Mucosa of rectum (tissue), 2 donors: ENCODE data around the gene FLYWCH1.
"Not testable (repeated sequence)": the region's sequence is repeated elsewhere in the genome, so short reads cannot be mapped to it uniquely, and the experiment has no call there.

Source experiments
- H3K27ac ChIP-seq, 2 donors: one replicate each; pipeline ENCODE4 v1.7.0; 2013; ENCODE audit warnings: inconsistent platforms in 2 of 2, low read depth in 2 of 2, low read length in 2 of 2
- H3K27me3 ChIP-seq, 2 donors: one replicate each; pipeline ENCODE4 v1.7.0; 2013; ENCODE audit warnings: low read length in 2 of 2; ENCODE audit not compliant: control insufficient read depth in 2 of 2, insufficient read depth in 2 of 2
- H3K36me3 ChIP-seq, 2 donors: one replicate each; pipeline ENCODE4 v1.7.0; 2013; ENCODE audit warnings: low read length in 2 of 2; ENCODE audit not compliant: control insufficient read depth in 2 of 2, insufficient read depth in 2 of 2
- H3K4me1 ChIP-seq, 2 donors: one replicate each; pipeline ENCODE4 v1.7.0; 2013; ENCODE audit warnings: low read length in 2 of 2, mild to moderate bottlenecking in 1 of 2; ENCODE audit not compliant: control insufficient read depth in 2 of 2, insufficient read depth in 2 of 2
- H3K4me3 ChIP-seq, 2 donors: one replicate each; pipeline ENCODE4 v1.7.0; 2013; ENCODE audit warnings: low read length in 2 of 2
- H3K9ac ChIP-seq, 2 donors: one replicate each; pipeline ENCODE4 v1.7.0; 2013; ENCODE audit warnings: low read length in 2 of 2, low read depth in 1 of 2, mild to moderate bottlenecking in 1 of 2
- H3K9me3 ChIP-seq, 2 donors: one replicate each; pipeline ENCODE4 v1.7.0; 2013; ENCODE audit warnings: low read length in 2 of 2; ENCODE audit not compliant: control insufficient read depth in 2 of 2
- donor health status: healthy.
- donor health status: Normal muscosa, but diverticular disease.

Gene FLYWCH1

GRCh38 chr16:2899564-2900072 lies 12.1 kb upstream of the FLYWCH1 start:
- peaks cover 4 to 5% of the 10 kb centered on the region in 2 donors for H3K4me1 ChIP-seq
- no peak overlapping the region for H3K9ac ChIP-seq
- no peaks in the 10 kb centered on the region for H3K9me3 ChIP-seq
- H3K36me3 ChIP-seq = peaks cover 0 to 7% of the 10 kb centered on the region in 2 donors
- no peak overlapping the region for H3K27ac ChIP-seq
- H3K27me3 ChIP-seq = no peaks in the 10 kb centered on the region
- no peak overlapping the region for H3K4me3 ChIP-seq

DNA sequence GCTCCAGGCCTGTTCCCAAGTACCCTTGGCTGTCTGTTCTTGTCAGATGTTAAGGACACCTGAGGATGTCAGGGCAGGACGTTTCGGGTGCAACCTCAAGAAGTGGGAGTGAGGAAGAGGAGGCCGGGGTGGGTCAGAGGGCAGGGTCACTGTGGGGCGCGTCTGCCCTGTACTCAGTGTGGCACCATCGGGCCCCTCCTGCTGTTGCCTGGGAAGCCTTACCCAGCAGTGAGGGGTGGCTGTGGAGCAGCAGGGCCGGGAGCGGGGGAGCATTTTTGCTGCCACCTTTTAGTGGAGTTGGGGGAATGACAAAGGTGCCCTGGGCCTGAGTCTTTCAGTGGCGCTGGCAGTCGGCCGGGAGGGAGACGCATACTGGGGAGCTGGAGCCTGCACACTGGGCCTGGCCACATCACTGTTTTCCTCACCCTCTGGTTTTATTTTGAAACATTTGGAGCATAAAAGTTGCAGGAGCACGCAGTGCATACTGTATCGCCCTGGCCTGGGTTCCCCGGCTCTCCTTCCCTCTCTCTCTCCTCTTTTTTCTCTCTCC lies 11.1 kb upstream of the FLYWCH1 start:
- Histone ChIP-seq H3K9me3 (no peaks in the 10 kb centered on the region), H3K4me3 (no peak overlapping the region), H3K36me3 (peaks cover 0 to 7% of the 10 kb centered on the region in 2 donors), H3K27me3 (no peaks in the 10 kb centered on the region), H3K9ac (no peak overlapping the region), H3K4me1 (peaks cover 4 to 5% of the 10 kb centered on the region in 2 donors), H3K27ac (no peak overlapping the region)

DNA sequence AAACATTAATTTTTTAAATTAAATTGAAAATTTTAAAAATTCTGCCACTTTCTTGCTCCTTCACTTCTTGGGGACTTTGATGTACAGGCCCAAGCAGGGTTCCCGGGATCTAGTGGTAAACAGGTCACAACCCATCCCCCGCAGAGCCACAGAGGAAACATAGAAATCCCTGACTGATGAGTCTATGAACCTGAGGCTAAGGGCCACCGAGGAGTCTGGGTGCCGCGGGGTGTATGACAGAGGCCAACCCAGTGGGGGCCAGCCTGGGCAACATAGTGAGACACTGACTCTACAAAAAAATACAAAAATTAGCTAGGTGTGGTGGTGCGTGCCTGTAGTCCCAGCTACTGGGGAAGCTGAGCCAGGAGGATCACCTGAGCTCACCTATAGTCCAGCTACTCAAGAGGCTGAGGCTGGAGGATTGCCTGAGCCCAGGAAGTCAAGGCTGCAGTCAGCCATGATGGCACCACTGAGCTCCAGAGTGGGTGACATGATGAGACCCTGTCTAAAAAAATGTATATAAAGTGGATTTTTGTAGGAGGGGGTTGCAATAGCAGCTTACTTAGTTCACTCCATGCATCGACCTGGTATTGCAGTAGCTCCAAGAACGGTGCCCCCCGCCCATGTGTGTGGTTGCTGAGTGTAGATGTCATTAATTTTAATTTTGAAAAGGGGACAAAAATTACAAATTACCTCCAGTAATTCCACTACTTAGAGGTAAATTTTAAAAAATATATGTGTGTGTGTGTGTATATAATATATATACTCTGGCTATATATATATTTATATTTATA lies 9.2 kb upstream of the FLYWCH1 start:
- H3K36me3 ChIP-seq = no peaks in the 10 kb centered on the region
- H3K4me1 ChIP-seq = peaks cover 9 to 12% of the 10 kb centered on the region in 2 donors
- H3K9ac ChIP-seq = no peak overlapping the region
- H3K4me3 ChIP-seq = no peak overlapping the region
- no peak overlapping the region for H3K27ac ChIP-seq
- no peaks in the 10 kb centered on the region for H3K27me3 ChIP-seq
- H3K9me3 ChIP-seq = no peaks in the 10 kb centered on the region

DNA sequence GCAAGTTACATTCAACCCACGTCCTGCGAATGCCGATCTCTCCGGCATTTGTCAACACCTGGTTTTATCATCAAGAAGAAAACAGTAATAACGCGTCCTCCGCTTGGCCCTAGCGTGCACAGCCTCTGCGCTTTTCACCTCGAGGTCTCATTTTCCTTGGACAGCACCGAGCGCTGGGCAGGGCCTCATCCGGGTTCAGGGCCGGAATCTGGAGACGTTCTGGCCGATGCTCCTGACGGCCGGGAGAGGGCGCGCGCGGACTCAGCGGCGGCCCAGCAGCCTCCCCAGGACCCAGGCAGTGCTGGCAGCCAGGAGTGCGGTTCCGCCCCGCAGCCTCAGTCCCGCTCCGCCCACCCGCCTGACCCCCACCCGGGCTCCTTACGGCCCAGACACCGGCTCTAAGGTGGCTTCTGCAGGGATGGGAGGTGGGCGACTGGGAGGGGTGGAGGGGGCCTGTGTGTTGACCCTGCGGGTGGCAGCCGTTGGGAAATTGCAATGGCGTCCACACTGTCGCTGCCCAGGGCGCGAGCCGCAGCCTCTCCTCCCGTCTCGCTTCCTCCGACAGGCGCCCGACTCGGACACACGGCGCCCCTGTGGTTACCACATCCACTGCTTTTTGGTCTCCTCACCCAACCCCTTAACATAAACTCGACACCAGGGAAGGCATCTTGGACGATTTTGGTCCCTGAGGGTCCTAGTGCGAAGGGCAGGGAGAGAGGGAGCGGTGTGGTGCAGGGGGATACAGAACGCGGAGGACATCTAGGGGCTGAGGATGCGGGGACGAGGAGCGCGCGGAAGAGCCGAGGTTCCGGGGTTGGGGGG lies 7.4 kb upstream of the FLYWCH1 start:
- no peaks in the 10 kb centered on the region for H3K9me3 ChIP-seq
- peak overlapping the region; percentile 96 to 97 for H3K27ac ChIP-seq
- peak overlapping the region; percentile 96 for H3K9ac ChIP-seq
- H3K4me1 ChIP-seq = peaks cover 9 to 12% of the 10 kb centered on the region in 2 donors
- H3K27me3 ChIP-seq = no peaks in the 10 kb centered on the region
- H3K36me3 ChIP-seq = no peaks in the 10 kb centered on the region
- peak overlapping the region; percentile 92 to 94 for H3K4me3 ChIP-seq

GRCh38 chr16:2904922-2905240 lies 6.8 kb upstream of the FLYWCH1 start:
- H3K9me3 ChIP-seq = no peaks in the 10 kb centered on the region
- peak overlapping the region; percentile 96 to 97 for H3K27ac ChIP-seq
- H3K9ac ChIP-seq = peak overlapping the region; percentile 96
- no peaks in the 10 kb centered on the region for H3K27me3 ChIP-seq
- H3K4me1 ChIP-seq = peaks cover 9 to 12% of the 10 kb centered on the region in 2 donors
- peak overlapping the region; percentile 92 to 94 for H3K4me3 ChIP-seq
- H3K36me3 ChIP-seq = no peaks in the 10 kb centered on the region

DNA sequence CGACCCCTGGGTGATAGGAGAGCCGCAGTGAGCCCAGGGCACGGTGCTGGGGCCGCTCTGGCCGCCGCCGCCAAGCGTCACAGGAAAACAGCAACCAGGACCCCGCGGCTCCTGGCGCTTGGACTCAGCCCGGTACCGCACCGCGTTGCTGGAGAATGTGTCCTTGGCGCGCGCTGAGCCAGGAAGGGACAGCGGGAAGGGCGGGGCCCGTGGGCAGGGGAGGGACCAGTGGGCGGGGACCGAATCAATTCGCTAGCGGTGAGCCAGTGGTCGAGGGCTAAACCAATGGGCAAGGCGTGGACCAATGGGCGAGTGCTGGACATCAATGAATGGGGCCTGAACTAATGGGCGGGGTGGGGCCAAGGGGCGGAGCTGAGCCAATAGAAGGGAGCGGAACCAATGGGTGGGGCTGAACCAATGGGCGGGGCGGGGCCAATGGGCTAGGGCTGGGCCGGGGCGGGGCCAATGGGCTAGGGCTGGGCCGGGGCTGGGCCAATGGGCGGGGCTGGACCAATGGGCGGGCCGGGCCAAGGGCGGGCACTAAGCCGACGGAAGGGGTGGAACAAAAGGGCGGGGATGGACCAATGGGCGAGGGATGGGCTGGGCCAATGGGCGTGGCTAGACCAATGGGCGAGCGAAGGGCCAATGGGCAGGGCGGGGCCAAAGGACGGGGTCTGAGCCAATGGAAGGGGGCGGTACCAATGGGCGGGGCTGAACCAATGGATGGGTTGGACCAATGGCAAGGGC lies 6.3 kb upstream of the FLYWCH1 start:
- Histone ChIP-seq H3K4me1 (peaks cover 9 to 12% of the 10 kb centered on the region in 2 donors), H3K9me3 (no peaks in the 10 kb centered on the region), H3K36me3 (no peaks in the 10 kb centered on the region), H3K27ac (peak overlapping the region; percentile 96 to 97), H3K9ac (peak overlapping the region; percentile 96), H3K27me3 (no peaks in the 10 kb centered on the region), H3K4me3 (peak overlapping the region; percentile 92 to 94)

GRCh38 chr16:2905988-2906387 lies 5.7 kb upstream of the FLYWCH1 start:
- Histone ChIP-seq H3K4me3 (peak overlapping the region in 1 of 2 donors; percentile 31), H3K27me3 (no peaks in the 10 kb centered on the region), H3K4me1 (peaks cover 9 to 12% of the 10 kb centered on the region in 2 donors), H3K9me3 (no peaks in the 10 kb centered on the region), H3K27ac (peak overlapping the region; percentile 48 to 67), H3K9ac (no peak overlapping the region), H3K36me3 (no peaks in the 10 kb centered on the region)

- not testable (repeated sequence) for H3K36me3 ChIP-seq, H3K27me3 ChIP-seq, H3K4me3 ChIP-seq, H3K9ac ChIP-seq, H3K27ac ChIP-seq, H3K9me3 ChIP-seq
- peaks cover 12 to 13% of the 10 kb centered on the region in 2 donors for H3K4me1 ChIP-seq
Measured at GRCh38 chr16:2907084-2907753, 4.5 kb upstream of the FLYWCH1 start.

- peaks cover 16 to 17% of the 10 kb centered on the region in 2 donors for H3K4me1 ChIP-seq
Measured at GRCh38 chr16:2910441-2910969, 1.2 kb upstream of the FLYWCH1 start.

More at GRCh38 chr16:2910441-2910969, 1.2 kb upstream of the FLYWCH1 start:
- Histone ChIP-seq H3K27me3 (no peaks in the 10 kb centered on the region), H3K4me3 (no peak overlapping the region), H3K36me3 (peaks cover 3 to 5% of the 10 kb centered on the region in 2 donors), H3K9ac (no peak overlapping the region), H3K27ac (no peak overlapping the region), H3K9me3 (no peaks in the 10 kb centered on the region)
